ENCODE measurements around the gene MUCL3. TPM values are rescaled to one million over a fixed set of nuclear protein-coding genes. Genes with fewer than 3 reads are reported as not detected.
"Not testable (repeated sequence)": the region's sequence is repeated elsewhere in the genome, so short reads cannot be mapped to it uniquely, and the experiment has no call there.

MUCL3 gene
- polyA plus RNA-seq, 1 donor: not detected

- DNase-seq (ENCODE audit: low read depth): no peak
Observed at GRCh38 chr6:30939473-30939872, 1.3 kb upstream of the MUCL3 start.

- DNase-seq (ENCODE audit: low read depth): no peak
Observed at GRCh38 chr6:30942338-30943060, 1.7 kb downstream of the MUCL3 start.

DNA sequence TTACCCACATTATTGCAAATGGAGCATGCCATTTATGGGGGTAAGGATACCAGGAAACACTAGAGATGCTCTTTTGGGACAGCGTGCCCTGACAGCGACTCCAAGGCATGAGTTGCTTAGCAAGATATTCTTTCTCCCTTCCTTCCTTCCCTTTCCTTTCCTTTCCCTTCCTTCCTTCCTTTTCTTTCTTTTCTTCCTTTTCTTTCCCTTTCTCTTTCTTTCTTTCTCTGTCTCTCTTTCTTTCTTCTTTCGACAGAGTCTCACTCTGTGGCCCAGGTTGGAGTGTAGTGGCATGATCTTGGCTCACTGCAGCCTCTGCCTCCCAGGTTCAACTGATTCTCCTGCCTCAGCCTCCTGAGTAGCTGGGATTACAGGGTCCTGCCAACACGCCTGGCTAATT lies 3.3 kb downstream of the MUCL3 start:
- no peak for DNase-seq (ENCODE audit: low read depth)

DNA sequence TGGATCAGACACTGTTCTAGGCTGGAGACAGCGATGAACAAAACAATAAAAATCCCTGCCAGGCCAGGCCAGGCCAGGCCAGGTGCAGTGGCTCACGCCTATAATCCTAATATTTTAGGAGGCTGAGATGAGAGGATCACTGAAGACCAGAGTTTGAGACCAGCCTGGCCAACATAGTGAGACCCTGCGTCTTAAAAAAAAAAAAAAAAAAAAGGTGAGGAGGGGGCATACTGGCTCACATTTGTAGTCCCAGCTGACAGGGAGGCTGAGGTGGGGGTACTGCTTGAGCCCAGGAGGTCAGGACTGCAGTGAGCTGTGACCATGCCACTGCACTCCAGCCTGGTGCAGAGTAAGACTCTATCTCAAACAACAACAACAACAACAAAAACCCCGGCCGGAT lies 4.5 kb downstream of the MUCL3 start:
- DNase-seq (ENCODE audit: low read depth): no peak

DNA sequence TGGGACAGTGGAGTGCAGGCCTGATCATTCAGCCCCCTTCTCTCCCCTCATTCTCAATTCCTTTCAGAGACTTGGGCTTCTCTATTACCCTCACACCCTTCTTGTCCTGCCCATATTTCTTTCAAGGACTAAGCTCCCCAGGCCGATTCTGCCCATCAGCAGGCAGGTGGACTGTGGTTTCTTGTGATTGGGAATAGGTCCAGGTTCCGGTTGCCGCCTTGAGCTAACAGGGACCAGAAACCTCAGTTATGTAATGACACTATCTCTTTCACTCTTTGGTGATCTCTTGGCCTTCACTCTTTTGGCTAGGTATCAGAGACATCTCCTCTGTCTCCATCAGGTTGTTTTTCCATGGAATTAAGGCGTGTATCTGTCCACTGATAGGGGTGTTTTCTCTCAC lies 6.5 kb downstream of the MUCL3 start:
- no peak for DNase-seq (ENCODE audit: low read depth)

- DNase-seq (ENCODE audit: low read depth): no peak
Observed at GRCh38 chr6:30948811-30949210, 8.0 kb downstream of the MUCL3 start.

DNA sequence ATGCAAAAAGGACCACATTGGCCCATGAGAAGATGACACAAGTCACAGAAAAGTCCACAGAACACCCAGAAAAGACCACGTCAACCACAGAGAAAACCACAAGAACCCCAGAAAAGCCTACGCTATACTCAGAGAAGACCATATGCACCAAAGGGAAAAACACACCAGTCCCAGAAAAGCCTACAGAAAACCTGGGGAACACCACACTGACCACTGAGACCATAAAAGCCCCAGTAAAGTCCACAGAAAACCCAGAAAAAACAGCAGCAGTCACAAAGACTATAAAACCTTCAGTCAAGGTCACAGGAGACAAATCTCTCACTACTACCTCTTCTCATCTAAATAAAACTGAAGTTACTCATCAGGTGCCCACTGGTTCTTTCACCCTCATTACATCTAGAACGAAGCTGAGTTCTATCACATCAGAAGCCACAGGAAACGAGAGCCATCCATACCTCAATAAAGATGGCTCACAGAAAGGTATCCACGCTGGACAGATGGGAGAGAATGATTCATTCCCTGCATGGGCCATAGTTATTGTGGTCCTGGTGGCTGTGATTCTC lies 11.2 kb downstream of the MUCL3 start:
- DNase-seq (ENCODE audit: low read depth): no peak

DNA sequence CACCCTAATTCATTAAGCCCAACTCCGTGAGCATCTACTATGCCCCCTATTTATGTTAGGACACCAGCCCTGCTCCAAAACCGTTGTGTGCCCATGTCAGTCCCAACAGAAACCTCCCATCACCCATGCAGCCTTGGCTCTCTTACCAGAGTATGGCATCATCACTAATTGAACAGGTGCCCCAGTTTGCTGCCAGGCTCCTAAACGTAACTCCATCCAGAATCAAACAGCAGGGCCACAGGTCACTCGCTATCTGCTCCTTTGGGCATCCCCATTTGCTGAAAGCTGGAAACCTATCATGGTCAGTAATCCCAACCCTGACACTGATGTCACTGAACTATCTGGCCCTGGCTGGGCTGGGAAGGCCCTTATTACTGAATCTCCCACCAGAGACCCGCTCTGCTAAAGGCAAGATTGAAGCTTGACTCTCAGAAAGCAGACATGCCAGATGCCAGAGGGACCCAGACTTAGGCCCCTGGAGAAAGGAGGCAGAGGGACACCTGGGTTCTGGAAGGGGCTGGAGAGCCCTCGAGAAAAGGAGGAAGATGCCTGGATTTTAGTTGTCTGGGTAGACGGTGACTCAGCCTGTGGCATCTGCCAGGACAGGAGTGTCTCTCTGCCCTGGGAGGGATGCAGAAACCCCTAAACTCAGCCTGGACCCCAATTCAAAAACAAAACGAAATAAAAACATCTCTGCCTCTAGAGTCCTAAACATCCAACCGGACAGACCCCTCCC lies 14.0 kb downstream of the MUCL3 start:
- DNase-seq (ENCODE audit: low read depth): no peak

- no peak for DNase-seq (ENCODE audit: low read depth)
Observed at GRCh38 chr6:30955367-30956042, 14.7 kb downstream of the MUCL3 start.

- DNase-seq (ENCODE audit: low read depth): no peak
Observed at GRCh38 chr6:30957716-30958115, 16.9 kb downstream of the MUCL3 start.

GRCh38 chr6:30960907-30961673 lies 20.3 kb downstream of the MUCL3 start:
- DNase-seq (ENCODE audit: low read depth): no peak

DNA sequence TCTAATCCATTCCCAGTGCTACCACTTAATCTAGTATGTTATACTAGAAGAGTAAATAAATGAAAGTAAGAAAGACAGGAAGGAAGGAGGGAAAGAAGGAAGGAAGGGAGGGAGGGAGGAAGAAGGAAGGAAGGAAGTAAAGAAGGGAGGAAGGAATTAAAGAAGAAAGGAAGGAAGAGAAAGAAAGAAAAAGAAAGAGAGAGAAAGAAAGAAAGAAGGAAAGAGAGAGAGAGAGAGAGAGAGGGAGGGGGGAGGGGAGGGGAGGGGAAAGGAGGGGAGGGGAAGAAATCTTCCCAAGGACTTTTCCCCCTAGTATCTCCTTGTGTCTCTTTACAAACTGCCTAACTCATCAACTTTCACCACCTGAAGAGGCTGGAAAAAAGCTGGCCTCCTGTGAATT lies 21.9 kb downstream of the MUCL3 start:
- no peak for DNase-seq (ENCODE audit: low read depth)

DNA sequence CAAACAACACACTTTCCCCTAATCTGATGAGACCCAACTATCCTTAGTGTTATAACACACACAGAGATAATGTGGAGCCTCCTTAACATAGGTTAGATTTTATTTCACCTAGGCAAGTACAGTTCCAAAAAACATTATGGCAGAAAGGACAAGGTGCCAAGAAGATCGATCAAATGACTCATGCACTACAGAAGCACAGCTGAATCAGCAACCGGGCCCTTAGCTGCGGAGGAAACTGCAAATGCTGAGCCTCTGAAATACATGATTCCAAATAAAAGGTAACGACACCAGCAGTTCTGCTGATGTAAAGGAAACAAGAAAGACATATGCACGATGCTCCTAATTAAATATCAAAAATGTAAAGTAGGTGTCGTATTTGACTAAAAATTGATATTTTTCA lies 22.9 kb downstream of the MUCL3 start:
- DNase-seq (ENCODE audit: low read depth): no peak

- DNase-seq (ENCODE audit: low read depth): no peak
Observed at GRCh38 chr6:30964075-30964474, 23.3 kb downstream of the MUCL3 start.

DNA sequence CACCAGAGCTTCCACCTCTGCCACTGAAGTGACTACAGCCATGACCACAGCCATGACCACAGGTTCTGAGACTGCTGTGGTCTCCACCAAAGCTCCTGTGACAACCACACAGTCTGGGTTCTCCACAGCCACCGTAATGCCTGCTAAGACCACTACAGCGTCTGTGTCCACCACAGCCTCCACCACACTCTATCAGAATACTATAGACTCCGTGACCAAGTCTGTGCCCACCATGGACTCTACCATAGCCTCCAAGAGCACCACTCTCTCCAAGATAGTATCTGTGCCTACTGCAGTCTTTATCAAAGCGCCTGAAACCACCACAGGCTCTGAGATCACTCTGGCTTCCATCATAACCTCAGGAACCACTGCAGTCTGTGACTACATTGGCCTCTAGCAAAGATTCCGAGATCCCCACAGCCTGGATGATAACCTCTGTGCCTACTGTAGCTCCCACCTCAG lies 24.4 kb downstream of the MUCL3 start:
- DNase-seq (ENCODE audit: low read depth): no peak

DNA sequence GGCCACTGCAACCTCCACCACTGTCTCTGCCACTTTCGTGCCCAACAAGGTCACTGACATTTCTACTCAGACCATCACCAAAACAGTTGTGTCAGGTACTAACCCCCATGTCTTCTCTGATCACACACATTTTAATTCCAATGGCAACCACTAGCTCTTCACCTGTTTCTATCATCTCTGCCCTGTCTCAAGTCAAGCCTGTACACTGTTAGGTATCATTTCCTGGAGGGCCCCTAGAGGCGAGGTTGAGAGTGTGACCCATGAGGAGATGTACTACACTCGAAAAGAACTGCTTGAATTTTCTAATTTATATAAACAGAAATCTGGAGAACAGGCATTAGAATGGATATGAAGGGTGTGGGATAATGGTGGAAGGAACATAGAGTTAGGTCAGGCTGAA lies 25.4 kb downstream of the MUCL3 start:
- no peak for DNase-seq (ENCODE audit: low read depth)

- DNase-seq (ENCODE audit: low read depth): not testable (repeated sequence)
Observed at GRCh38 chr6:30969171-30969570, 28.4 kb downstream of the MUCL3 start.

DNA sequence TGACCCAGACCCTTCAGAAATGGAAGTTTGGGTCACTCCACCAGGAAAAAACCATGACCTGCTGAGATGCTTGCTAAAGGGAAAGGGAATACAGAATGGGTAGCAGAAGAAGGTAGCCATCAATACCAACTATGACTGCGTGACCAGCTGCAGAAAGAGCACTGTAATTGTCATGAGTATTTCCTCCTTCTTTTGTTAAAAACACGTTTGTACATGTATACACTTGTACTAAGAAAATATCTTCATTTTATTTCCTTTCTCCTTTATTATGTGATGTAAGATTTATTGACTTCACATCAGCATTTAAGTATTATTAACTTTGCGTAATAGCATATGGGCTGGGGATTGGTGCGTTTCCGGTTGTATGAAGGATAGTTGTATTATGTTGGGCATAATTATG lies 30.2 kb downstream of the MUCL3 start:
- no peak for DNase-seq (ENCODE audit: low read depth)

DNA sequence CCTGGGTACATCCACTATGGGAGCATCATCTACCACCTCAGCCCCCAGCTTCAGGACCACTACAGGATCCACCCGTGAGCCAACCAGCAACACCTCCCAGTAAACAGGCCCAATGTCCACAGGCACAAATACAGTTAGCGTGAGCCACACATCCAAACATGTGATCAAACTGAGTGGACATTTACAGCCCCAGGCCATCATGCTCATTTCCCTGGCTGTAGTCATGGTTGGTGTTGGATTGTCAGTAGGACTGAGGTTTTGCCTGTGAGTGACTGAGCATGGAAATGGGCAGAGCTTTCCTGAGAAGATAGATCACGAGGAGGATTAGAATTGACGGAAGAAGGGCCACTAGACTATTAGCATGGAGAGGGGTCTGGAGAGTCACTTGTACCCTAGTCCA lies 32.0 kb downstream of the MUCL3 start:
- no peak for DNase-seq (ENCODE audit: low read depth)

DNA sequence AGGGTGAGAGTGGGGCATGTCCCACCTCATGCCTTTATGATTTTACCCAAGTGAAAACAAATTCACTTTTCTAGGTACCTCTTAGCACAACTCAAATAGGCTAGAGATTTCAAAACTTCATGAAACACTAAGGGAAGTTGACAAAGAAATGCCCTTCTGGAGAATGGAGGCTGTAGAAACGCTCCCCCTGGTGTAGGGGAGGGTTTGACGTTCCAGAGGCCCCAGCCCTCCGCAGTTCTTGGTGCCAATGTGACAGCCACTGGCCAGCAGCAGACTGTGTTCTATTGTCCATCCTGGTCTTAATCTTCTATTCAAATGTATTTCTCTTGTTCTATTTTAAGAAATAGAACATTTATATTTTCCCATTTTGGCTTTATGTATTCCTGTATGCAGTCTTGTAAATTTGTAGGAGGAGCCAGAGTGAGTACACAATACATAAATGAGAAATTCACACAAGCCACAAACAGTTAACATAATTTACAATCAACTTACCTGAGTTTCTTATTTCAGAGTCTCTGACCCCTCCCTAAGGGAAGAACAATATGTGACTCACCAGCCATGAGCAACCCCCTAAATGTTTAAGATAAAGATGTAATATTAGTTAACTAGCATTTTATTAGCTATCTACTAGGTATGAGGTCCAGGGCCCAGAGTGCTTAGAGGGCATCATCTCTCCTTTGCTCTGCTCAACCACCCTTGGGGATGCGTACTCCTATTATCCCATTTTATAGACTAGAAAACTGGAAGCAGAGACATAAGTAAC lies 33.9 kb downstream of the MUCL3 start:
- DNase-seq (ENCODE audit: low read depth): no peak

- no peak for DNase-seq (ENCODE audit: low read depth)
Observed at GRCh38 chr6:30979141-30979540, 38.4 kb downstream of the MUCL3 start.
